Spleen (tissue), 7 donors: ENCODE measurements around the gene LAMA5.

Experiments
- POLR2A ChIP-seq, 3 donors: fragments of 450-650 bp; IDR thresholded peaks; one replicate each; pipeline ENCODE4 v1.5.1; 2017; ENCODE audit warnings: antibody characterized with exemption in 3 of 3, mild to moderate bottlenecking in 1 of 3
- POLR2AphosphoS5 ChIP-seq, 3 donors: sonication (generic); formaldehyde crosslinking; IDR thresholded peaks; one replicate each; pipeline ENCODE4 v1.5.1; 2017; ENCODE audit warnings: antibody characterized with exemption in 3 of 3
- TF ChIP-seq, protein P1 (sequence below), 11 experiments: fragments of 200-600 bp in 7 of 11; fragments of 450-650 bp in 4 of 11; sonication (generic) in 4 of 11; IDR thresholded peaks in 8 of 11; conservative IDR thresholded peaks in 3 of 11; 1 replicate in 7 of 11; 2 replicates in 4 of 11; pipeline versions ENCODE4 v1.4.0 to v1.8.0; 2016 to 2021; ENCODE audit warnings: antibody characterized with exemption in 11 of 11, inconsistent platforms in 4 of 11, mild to moderate bottlenecking in 1 of 11
- donor health status: DM: no; HTN: no; CAD: no; lungs with moderate emphysema.
- donor health status: DM: no; HTN: no; CAD: no.
- donor health status: DM: no; HTN: no; CAD: no.

DNA sequence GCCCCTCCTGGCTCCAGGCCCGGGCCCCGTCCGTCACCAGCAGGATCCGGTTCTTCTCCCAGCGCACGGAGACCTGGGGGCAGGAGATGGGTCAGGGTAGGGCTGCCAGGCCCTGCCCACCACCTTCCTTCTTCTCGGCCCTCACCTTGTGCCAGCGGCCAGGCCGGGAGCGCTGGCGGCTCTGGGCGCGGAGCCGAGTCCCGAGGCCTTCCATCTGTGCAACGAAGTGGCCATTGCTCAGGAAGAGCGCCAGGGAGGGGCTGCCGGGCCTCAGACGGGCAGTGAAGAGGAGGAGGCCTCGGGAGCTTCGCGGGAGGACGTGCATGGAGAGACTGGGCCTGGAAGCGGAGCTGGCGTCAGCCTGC, 56.4 kb downstream of the LAMA5 start:
- no peak for TF ChIP-seq POLR2A (IDR thresholded peaks at IDR 0.05)
- TF ChIP-seq, protein P1, sequence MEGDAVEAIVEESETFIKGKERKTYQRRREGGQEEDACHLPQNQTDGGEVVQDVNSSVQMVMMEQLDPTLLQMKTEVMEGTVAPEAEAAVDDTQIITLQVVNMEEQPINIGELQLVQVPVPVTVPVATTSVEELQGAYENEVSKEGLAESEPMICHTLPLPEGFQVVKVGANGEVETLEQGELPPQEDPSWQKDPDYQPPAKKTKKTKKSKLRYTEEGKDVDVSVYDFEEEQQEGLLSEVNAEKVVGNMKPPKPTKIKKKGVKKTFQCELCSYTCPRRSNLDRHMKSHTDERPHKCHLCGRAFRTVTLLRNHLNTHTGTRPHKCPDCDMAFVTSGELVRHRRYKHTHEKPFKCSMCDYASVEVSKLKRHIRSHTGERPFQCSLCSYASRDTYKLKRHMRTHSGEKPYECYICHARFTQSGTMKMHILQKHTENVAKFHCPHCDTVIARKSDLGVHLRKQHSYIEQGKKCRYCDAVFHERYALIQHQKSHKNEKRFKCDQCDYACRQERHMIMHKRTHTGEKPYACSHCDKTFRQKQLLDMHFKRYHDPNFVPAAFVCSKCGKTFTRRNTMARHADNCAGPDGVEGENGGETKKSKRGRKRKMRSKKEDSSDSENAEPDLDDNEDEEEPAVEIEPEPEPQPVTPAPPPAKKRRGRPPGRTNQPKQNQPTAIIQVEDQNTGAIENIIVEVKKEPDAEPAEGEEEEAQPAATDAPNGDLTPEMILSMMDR (IDR thresholded peaks at IDR 0.05 in 8 of 11, conservative IDR thresholded peaks at IDR 0.05 in 3 of 11): no peak
- TF ChIP-seq POLR2AphosphoS5 (IDR thresholded peaks at IDR 0.05): peak in 2 of 3 donors; percentile 51 to 74
